ENCODE results near the gene SPC25. TPM values are rescaled to one million over a fixed set of nuclear protein-coding genes. Genes with fewer than 3 reads are reported as not detected.

SPC25 gene
- total and polyA plus RNA-seq, 2 experiments from 2014 or later, result 23.4 to 72.7 TPM

DNA sequence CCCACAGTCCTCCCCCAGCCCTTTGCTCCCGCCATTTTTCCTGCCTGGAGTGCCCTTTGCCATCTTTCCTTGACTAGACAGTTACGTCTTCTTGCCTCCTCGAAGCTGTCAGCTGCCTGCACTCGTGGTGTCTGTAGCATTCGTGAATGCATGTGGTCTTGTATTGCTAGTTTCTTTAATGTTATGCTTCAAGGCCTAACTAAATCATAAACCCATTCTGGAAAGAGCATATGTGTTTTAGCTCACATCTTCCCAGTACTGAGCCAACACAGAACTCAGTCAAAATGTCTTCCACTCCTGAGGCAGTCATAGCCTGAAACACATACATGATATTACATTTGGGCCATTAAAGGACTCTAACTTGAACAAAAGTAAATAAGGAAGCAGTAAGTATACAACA is 35.6 kb downstream of the SPC25 start:
- H3K4me2 ChIP-seq, result no peak overlapping the region
- no peak overlapping the region for H3K4me3 ChIP-seq
- TF ChIP-seq POLR2AphosphoS5 (IDR thresholded peaks at IDR 0.05; ENCODE audit: low read depth) (no peak), CREB1 (CRISPR knock-in tag; IDR thresholded peaks at IDR 0.05; ENCODE audit: low read depth) (no peak), ZNF114 (CRISPR knock-in tag; IDR thresholded peaks at IDR 0.05) (no peak), JUNB (IDR thresholded peaks at IDR 0.05; ENCODE audit: unreplicated experiment) (no peak), EZH2phosphoT487 (IDR thresholded peaks at IDR 0.05; ENCODE audit: unreplicated experiment) (no peak), STAT1 (IDR thresholded peaks at IDR 0.05; ENCODE audit: unreplicated experiment) (no peak), NANOG (IDR thresholded peaks at IDR 0.05; ENCODE audit: borderline replicate concordance) (no peak), ZNF331 (CRISPR knock-in tag; IDR thresholded peaks at IDR 0.05; ENCODE audit: low read depth) (no peak), EZH2 (IDR thresholded peaks at IDR 0.05; ENCODE audit: low read depth, unreplicated experiment) (no peak)
- TF ChIP-seq, protein P1, sequence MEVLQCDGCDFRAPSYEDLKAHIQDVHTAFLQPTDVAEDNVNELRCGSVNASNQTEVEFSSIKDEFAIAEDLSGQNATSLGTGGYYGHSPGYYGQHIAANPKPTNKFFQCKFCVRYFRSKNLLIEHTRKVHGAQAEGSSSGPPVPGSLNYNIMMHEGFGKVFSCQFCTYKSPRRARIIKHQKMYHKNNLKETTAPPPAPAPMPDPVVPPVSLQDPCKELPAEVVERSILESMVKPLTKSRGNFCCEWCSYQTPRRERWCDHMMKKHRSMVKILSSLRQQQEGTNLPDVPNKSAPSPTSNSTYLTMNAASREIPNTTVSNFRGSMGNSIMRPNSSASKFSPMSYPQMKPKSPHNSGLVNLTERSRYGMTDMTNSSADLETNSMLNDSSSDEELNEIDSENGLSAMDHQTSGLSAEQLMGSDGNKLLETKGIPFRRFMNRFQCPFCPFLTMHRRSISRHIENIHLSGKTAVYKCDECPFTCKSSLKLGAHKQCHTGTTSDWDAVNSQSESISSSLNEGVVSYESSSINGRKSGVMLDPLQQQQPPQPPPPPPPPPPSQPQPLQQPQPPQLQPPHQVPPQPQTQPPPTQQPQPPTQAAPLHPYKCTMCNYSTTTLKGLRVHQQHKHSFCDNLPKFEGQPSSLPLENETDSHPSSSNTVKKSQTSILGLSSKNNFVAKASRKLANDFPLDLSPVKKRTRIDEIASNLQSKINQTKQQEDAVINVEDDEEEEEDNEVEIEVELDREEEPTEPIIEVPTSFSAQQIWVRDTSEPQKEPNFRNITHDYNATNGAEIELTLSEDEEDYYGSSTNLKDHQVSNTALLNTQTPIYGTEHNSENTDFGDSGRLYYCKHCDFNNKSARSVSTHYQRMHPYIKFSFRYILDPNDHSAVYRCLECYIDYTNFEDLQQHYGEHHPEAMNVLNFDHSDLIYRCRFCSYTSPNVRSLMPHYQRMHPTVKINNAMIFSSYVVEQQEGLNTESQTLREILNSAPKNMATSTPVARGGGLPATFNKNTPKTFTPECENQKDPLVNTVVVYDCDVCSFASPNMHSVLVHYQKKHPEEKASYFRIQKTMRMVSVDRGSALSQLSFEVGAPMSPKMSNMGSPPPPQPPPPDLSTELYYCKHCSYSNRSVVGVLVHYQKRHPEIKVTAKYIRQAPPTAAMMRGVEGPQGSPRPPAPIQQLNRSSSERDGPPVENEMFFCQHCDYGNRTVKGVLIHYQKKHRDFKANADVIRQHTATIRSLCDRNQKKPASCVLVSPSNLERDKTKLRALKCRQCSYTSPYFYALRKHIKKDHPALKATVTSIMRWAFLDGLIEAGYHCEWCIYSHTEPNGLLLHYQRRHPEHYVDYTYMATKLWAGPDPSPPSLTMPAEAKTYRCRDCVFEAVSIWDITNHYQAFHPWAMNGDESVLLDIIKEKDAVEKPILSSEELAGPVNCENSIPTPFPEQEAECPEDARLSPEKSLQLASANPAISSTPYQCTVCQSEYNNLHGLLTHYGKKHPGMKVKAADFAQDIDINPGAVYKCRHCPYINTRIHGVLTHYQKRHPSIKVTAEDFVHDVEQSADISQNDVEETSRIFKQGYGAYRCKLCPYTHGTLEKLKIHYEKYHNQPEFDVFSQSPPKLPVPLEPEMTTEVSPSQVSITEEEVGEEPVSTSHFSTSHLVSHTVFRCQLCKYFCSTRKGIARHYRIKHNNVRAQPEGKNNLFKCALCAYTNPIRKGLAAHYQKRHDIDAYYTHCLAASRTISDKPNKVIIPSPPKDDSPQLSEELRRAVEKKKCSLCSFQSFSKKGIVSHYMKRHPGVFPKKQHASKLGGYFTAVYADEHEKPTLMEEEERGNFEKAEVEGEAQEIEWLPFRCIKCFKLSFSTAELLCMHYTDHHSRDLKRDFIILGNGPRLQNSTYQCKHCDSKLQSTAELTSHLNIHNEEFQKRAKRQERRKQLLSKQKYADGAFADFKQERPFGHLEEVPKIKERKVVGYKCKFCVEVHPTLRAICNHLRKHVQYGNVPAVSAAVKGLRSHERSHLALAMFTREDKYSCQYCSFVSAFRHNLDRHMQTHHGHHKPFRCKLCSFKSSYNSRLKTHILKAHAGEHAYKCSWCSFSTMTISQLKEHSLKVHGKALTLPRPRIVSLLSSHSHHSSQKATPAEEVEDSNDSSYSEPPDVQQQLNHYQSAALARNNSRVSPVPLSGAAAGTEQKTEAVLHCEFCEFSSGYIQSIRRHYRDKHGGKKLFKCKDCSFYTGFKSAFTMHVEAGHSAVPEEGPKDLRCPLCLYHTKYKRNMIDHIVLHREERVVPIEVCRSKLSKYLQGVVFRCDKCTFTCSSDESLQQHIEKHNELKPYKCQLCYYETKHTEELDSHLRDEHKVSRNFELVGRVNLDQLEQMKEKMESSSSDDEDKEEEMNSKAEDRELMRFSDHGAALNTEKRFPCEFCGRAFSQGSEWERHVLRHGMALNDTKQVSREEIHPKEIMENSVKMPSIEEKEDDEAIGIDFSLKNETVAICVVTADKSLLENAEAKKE (CRISPR knock-in tag; IDR thresholded peaks at IDR 0.05), result no peak
- TF ChIP-seq, protein P2, sequence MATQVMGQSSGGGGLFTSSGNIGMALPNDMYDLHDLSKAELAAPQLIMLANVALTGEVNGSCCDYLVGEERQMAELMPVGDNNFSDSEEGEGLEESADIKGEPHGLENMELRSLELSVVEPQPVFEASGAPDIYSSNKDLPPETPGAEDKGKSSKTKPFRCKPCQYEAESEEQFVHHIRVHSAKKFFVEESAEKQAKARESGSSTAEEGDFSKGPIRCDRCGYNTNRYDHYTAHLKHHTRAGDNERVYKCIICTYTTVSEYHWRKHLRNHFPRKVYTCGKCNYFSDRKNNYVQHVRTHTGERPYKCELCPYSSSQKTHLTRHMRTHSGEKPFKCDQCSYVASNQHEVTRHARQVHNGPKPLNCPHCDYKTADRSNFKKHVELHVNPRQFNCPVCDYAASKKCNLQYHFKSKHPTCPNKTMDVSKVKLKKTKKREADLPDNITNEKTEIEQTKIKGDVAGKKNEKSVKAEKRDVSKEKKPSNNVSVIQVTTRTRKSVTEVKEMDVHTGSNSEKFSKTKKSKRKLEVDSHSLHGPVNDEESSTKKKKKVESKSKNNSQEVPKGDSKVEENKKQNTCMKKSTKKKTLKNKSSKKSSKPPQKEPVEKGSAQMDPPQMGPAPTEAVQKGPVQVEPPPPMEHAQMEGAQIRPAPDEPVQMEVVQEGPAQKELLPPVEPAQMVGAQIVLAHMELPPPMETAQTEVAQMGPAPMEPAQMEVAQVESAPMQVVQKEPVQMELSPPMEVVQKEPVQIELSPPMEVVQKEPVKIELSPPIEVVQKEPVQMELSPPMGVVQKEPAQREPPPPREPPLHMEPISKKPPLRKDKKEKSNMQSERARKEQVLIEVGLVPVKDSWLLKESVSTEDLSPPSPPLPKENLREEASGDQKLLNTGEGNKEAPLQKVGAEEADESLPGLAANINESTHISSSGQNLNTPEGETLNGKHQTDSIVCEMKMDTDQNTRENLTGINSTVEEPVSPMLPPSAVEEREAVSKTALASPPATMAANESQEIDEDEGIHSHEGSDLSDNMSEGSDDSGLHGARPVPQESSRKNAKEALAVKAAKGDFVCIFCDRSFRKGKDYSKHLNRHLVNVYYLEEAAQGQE (IDR thresholded peaks at IDR 0.05; ENCODE audit: unreplicated experiment), result no peak
- TF ChIP-seq, protein P3, sequence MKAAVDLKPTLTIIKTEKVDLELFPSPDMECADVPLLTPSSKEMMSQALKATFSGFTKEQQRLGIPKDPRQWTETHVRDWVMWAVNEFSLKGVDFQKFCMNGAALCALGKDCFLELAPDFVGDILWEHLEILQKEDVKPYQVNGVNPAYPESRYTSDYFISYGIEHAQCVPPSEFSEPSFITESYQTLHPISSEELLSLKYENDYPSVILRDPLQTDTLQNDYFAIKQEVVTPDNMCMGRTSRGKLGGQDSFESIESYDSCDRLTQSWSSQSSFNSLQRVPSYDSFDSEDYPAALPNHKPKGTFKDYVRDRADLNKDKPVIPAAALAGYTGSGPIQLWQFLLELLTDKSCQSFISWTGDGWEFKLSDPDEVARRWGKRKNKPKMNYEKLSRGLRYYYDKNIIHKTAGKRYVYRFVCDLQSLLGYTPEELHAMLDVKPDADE (IDR thresholded peaks at IDR 0.05), result no peak
- TF ChIP-seq, protein P4, sequence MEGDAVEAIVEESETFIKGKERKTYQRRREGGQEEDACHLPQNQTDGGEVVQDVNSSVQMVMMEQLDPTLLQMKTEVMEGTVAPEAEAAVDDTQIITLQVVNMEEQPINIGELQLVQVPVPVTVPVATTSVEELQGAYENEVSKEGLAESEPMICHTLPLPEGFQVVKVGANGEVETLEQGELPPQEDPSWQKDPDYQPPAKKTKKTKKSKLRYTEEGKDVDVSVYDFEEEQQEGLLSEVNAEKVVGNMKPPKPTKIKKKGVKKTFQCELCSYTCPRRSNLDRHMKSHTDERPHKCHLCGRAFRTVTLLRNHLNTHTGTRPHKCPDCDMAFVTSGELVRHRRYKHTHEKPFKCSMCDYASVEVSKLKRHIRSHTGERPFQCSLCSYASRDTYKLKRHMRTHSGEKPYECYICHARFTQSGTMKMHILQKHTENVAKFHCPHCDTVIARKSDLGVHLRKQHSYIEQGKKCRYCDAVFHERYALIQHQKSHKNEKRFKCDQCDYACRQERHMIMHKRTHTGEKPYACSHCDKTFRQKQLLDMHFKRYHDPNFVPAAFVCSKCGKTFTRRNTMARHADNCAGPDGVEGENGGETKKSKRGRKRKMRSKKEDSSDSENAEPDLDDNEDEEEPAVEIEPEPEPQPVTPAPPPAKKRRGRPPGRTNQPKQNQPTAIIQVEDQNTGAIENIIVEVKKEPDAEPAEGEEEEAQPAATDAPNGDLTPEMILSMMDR (conservative IDR thresholded peaks at IDR 0.05; ENCODE audit: low read depth in 2 of 2), result no peak
- H3K27me3 Mint-ChIP-seq (ENCODE audit: insufficient read depth, low read depth, poor library complexity), result peaks cover 2% of the 10 kb centered on the region
- H3K9me3 Mint-ChIP-seq, result no peaks in the 10 kb centered on the region
- H3K4me3 Mint-ChIP-seq, result no peak overlapping the region
- H2AFZ ChIP-seq, result no peak overlapping the region
- H3F3A ChIP-seq (replicated peaks; ENCODE audit: low read depth), result no peaks in the 10 kb centered on the region
- no peaks in the 10 kb centered on the region for H3K9me2 ChIP-seq (ENCODE audit: insufficient read depth)
- no peaks in the 10 kb centered on the region for H3K36me3 ChIP-seq (ENCODE audit: insufficient read depth)
- ATAC-seq (no peak), DNase-seq (ENCODE audit: low spot score) (no peak)
- peaks cover 10% of the 10 kb centered on the region for H3K4me1 Mint-ChIP-seq
- no peaks in the 10 kb centered on the region for H3K79me2 ChIP-seq (replicated peaks; ENCODE audit: insufficient read depth)
- no peaks in the 10 kb centered on the region for H4K20me1 ChIP-seq (replicated peaks; ENCODE audit: insufficient read depth)
- no peak overlapping the region for H3K27ac Mint-ChIP-seq
- H3K27ac ChIP-seq (ENCODE audit: low read depth), result no peak overlapping the region
- peaks cover 8% of the 10 kb centered on the region for H3K4me1 ChIP-seq (ENCODE audit: insufficient read depth)
- no peaks in the 10 kb centered on the region for H3K27me3 ChIP-seq (ENCODE audit: insufficient read depth)
- H3K36me3 Mint-ChIP-seq (ENCODE audit: low read depth), result peaks cover 8% of the 10 kb centered on the region; the same call in 2 of the 3 replicates
